T-helper 2 cell (primary cell): Measurements from ENCODE around the gene TBX21.

Source experiments
- DNase-seq, 5 experiments: peaks; one replicate each; pipeline versions ENCODE4 v3.0.0 to v3.0.0-alpha.2; 2012 to 2022

The TBX21 gene

DNA sequence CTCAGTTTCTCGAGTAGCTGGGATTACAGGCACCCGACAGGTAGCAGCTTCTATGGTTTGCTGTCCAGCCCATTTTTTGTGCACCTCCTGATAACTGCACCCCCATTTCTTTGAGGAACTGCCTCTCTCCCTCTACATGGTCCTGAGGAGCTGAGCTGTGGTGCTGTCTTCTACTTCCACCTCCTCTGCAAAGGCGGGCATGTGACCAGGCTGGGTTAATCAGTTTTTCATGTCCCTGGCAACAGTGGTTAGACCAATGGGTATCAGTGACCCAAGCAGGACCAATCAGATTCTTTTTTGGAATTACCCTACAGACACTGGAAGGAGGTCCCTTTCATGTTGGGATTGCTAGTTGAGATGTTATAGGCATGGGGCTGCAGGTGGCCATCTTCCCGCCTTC is 41.3 kb downstream of the TBX21 start:
- no peak for DNase-seq

DNA sequence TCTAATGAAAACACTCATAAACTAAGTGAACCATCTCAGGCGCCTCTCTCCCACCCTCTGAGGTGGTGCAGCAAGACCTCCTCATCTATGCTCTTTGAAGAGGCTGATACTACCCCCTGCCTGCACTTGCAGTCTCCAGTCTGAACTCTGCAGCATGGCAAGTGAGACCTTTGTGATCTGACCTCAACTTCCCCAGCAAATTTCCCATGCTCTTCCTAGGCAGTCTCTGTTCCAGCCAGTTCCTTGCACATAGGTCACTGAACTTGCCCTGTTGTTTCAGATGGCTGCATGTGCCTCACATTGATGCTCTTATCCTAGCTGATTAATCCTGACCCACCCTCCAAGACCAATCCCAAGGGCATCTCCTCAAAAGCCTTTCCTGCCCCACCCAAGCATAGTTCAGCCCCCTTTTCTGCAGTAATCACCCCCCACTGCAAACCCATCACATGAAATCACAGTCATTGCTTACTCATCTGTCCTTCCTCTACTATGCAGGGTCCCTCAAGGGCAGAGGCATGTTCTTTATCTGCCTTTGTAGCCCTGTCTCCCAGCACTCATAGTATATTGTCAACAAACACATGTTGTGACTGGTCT is 42.0 kb downstream of the TBX21 start:
- no peak for DNase-seq

DNA sequence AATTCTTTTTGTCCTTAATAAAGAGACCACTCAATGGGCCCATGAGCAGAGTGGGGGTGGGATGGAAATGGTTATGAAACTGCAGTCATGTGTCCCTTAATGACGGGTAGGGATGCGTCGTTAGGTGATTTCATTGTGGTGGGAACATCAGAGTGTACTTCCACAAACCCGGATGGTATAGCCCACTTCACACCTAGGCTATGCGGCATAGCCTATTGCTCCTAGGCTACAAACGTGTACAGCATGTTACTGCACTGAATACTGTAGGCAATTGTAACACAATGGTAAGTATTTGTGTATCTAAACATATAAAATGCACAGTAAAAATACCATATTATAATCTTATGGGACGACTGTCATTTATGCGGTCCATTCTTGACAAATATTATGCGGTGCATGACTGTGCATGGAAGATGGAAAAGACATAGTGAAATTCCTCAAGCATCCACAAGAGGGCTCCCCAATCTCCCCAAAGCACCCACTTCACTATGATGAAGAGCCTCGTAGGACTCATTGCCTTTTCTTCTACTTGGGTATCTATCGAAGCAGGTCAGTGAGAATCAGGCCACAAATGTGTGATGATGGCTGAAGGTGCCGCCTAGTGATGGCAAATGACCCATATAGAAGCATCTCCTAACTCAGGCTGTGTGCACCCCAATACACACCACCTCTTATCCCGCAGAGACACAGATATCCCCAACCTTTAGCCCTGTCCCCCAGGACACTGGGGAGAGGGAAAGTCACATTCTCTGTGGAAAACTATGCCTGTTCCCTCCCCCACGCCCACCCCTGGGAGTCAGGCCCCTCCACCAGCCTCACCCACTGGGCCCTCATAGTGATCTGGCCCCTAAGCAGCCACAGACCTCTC is 43.5 kb downstream of the TBX21 start:
- DNase-seq, result peak in 2 of 5 experiments; percentile 24 to 42

DNA sequence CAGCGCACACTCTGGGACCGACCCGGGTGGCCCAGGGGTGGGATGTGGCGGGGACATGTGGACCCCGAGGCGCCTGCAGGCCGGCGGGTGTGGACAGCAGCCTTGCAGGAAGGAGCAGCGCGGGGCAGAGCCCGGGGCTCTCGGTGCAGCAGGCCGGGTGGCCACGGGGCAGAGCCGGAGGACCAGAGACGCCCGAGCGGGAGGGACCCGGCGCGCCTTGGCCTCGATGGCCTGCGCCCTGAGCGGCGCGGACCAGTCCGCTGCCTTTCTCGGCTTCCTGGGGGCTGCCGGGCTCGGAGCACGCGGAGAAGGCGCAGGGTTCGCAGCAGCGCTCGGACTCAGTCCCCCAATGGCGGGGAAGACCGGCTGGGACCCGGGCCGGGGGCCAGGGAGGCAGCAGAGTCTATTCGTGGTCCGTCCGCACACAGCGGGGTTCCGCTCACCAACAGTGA is 45.2 kb downstream of the TBX21 start:
- no peak for DNase-seq

DNA sequence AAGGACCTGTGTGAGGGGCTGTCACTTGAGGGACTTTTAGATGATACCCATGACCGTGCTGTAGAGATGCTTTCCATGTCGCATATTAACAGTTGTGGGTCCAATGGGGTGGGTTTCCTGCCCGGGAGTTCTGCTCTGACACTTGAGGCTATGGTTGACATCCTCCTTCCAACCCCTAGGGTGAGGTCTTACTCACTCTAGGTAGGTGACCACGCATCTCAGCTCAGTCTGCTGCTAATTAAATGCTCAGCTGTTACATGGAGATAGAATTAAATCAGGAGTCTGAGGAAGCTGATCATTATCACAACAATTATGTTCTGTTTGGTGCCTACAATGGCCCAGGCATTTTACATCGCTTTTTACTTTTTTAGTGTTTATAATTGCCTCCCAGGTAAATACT is 48.4 kb downstream of the TBX21 start:
- no peak for DNase-seq

DNA sequence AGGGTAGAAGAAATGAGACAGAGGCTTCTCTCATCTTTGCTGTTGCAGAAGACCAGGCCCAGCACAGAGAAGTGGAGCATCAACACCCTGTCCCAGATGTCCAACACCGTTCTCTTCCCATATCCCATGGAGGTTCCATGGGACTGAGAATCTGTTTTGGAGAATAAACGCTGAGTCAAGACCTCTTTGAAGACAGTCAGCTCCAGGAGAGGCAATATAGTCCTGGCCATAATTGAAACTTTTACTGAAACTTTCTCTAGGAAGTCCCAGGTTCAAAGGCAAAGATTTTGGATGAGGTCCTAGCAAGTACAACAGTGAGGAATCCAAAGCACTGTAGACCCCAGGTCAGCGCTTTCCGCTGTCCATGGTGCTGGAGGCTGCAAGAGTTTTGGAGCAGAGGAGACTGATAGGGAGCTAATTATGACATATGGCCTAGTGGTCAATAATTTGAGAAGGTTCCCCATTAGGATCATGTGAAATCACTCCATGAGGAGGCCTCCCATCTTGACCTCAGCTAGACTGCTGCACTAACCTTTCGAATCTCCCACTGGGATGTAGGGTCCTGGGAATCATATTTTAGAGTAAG is 52.6 kb downstream of the TBX21 start:
- peak in 1 of 5 experiments; percentile 29 for DNase-seq

DNA sequence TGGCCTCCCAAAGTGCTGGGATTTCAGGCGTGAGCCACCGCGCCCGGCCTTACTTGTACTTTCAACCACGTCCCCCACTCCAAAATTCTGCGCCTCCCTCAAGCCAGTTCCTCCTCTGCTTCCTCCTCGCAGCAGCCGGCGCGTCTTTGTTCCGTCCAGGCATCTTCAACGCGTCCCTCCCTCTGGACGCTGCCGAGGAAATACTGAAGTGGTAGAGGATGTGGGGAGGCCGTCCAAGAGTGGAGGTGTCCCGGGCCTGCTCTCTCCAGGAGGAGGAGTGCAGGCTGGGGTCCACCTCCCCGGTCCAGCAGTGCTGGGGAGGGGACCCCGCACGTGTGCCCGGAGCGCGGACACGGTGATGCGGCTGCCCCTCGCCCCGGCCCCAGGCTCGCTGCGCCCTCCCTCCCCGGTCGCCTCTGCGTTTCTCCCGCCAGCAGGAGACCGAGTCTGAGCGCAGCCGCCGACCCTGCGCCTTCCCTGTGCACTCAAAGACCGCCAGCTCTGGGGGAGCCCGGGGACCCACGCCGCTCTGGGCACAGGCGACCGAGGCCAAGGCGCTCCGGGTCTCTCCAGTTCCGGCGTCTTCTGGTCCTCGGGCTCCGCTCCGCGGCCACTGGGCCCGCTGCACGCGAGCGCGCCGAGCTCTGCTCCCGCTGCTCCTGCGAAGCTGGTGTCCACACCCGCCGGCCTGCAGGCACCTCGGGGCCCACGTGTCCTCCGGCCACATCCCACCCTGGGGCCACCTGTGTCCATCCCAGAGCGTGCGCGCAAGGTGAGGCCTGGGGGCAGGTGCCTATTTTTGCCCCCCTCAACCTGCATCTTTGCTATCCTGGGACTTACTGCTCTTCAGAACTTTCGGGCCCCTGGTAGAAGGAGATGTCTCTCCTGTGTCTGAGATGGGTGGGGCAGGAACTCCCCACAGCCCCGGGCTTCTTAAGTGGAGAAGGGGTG is 56.9 kb downstream of the TBX21 start:
- peak in 3 of 5 experiments; percentile 30 to 33 (median 33) for DNase-seq

DNA sequence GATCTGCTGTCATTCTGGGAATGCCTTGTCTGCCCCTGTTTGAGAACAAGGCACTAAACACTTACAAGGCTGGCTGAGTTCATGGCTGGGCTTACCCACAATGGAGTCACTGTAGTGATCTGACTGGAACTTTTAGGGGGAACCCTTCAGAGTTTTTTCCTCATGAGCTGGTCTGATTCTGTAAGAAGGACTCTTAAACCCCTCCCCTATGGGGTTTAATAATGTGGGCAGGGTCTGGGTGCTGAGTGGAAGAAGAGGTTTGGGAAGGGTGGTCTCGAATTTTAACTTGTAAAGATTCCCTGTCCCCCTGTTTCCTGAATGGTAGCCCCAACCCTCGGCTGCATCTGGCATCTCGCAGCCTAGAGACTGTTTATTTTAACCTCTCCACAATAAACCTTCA is 58.0 kb downstream of the TBX21 start:
- DNase-seq, result no peak

DNA sequence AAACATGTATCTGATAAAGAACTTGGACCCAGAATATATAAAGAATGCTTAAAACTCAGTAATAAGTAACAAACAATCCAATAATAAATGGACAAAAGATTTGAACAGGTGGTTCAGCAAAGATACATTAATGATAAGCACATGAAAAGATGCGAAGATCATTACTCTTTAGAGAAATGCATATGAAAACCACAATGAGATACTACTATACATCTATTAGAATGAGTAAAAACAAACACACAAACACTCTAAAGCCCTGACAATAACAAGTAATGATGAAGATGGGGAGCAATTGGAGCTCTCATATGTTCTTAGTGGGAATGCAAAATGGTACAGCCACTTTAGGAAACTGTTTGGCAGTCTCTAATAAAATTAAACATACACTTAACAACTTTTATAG is 59.4 kb downstream of the TBX21 start:
- DNase-seq, result no peak

DNA sequence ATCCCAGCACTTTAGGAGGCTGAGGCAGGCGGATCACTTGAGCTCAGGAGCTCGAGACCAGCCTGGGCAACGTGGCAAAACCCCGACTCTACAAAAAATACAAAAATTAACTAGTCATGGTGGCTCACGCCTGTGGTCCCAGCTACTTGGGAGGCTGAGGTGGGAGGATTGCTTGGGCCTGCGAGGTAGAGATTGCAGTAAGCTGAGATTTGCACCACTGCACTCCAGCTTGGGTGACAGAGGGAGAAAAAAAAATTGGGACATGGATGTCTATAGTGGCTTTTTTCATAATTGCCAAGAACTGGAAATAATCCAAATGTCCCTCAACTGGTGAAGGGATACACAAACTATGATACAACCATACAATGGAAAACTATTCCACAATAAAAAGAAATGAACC is 59.9 kb downstream of the TBX21 start:
- no peak for DNase-seq
